GM12878 (cell line): ENCODE results near the gene STX10. TPM values are rescaled to one million over a fixed set of nuclear protein-coding genes. Genes with fewer than 3 reads are reported as not detected.

Experiments used
- CHD1 ChIP-seq: IDR thresholded peaks from 2 replicates; pipeline ENCODE4 v1.6.1; 2012; ENCODE audit warnings: low read depth, low read length, improper control_type of control experiment
- EGR1 ChIP-seq, 2 experiments: IDR thresholded peaks; 1 replicate in 1 of 2; 2 replicates in 1 of 2; pipeline ENCODE4 v1.6.1; 2011 to 2012; ENCODE audit warnings: low read depth in 2 of 2, low read length in 2 of 2, borderline replicate concordance in 1 of 2, mild to moderate bottlenecking in 1 of 2, moderate library complexity in 1 of 2
- HDGF ChIP-seq: fragments of 450-650 bp; IDR thresholded peaks from 2 replicates; pipeline ENCODE4 v1.6.1; 2016; ENCODE audit warnings: antibody characterized with exemption
- IKZF2 ChIP-seq, 2 experiments: fragments of 450-650 bp; IDR thresholded peaks; 2 replicates each; pipeline ENCODE4 v1.6.1; 2017; ENCODE audit warnings: mild to moderate bottlenecking in 2 of 2, moderate library complexity in 2 of 2
- IRF4 ChIP-seq: IDR thresholded peaks from 2 replicates; pipeline ENCODE4 v1.6.1; 2011; ENCODE audit warnings: low read depth, low read length
- MTA3 ChIP-seq: IDR thresholded peaks from 2 replicates; pipeline ENCODE4 v1.6.1; 2012; ENCODE audit warnings: low read length, inconsistent platforms, borderline replicate concordance
- NFYA ChIP-seq: IDR thresholded peaks from 2 replicates; pipeline ENCODE4 v1.6.1; 2011; ENCODE audit warnings: low read depth, mild to moderate bottlenecking, low read length, improper control_type of control experiment, borderline replicate concordance
- NRF1 ChIP-seq: conservative IDR thresholded peaks from 2 replicates; pipeline ENCODE4 v1.6.1; 2011; ENCODE audit warnings: mild to moderate bottlenecking, low read depth, low read length, improper control_type of control experiment
- PAX5 ChIP-seq: IDR thresholded peaks from 2 replicates; pipeline ENCODE4 v1.6.1; 2011; ENCODE audit warnings: low read depth, low read length, borderline replicate concordance
- PAX8 ChIP-seq: fragments of 450-650 bp; IDR thresholded peaks from 2 replicates; pipeline ENCODE4 v1.6.1; 2017; ENCODE audit warnings: mild to moderate bottlenecking, moderate library complexity
- SRF ChIP-seq, 2 experiments: IDR thresholded peaks; 2 replicates each; pipeline ENCODE4 v1.6.1; 2011; ENCODE audit warnings: low read depth in 2 of 2, low read length in 2 of 2, mild to moderate bottlenecking in 1 of 2, moderate library complexity in 1 of 2
- SUPT20H ChIP-seq: IDR thresholded peaks from 2 replicates; pipeline ENCODE4 v1.6.1; 2011; ENCODE audit warnings: low read depth, mild to moderate bottlenecking, low read length, moderate library complexity, borderline replicate concordance; ENCODE audit not compliant: control insufficient read depth
- TCF12 ChIP-seq: IDR thresholded peaks from 2 replicates; pipeline ENCODE4 v1.6.1; 2011; ENCODE audit warnings: low read depth, mild to moderate bottlenecking, low read length
- polyA plus RNA-seq, 11 experiments: library from polyadenylated mRNA; depleted of rRNA in 4 of 11; unstranded in 6 of 11; stranded (reverse) in 5 of 11; fragments of >200 nt; fragmentation: Nextera tagmentation in 4 of 11; fragmentation: Illumina TruSeq in 1 of 11; extraction: Ambion mirVana in 4 of 11; extraction: Trizol in 1 of 11; gene quantifications; 1 replicate in 1 of 11; 2 replicates in 10 of 11; pipeline versions ENCODE4 v1.2.1 to v1.2.3, GENCODE V29; 2011 to 2016; ENCODE audit warnings: inconsistent platforms in 2 of 11, missing spikeins in 2 of 11, low read depth in 1 of 11
- total RNA-seq, 4 experiments: library from RNA; depleted of rRNA in 3 of 4; stranded (reverse); fragments of >200 nt in 3 of 4; fragmentation: Illumina TruSeq in 1 of 4; extraction: Trizol in 1 of 4; gene quantifications; 2 replicates each; pipeline versions ENCODE4 v1.2.1 to v1.2.3, GENCODE V29; 2013 to 2021
- TF ChIP-seq, protein P1 (sequence below): fragments of 450-650 bp; IDR thresholded peaks from 2 replicates; pipeline ENCODE4 v1.6.1; 2017; ENCODE audit warnings: low read depth, mild to moderate bottlenecking, moderate library complexity
- TF ChIP-seq, protein P2 (sequence below): IDR thresholded peaks from 2 replicates; pipeline ENCODE4 v1.6.1; 2011; ENCODE audit warnings: borderline replicate concordance, low read depth, mild to moderate bottlenecking, moderate library complexity, low read length; ENCODE audit not compliant: insufficient read depth, poor library complexity, severe bottlenecking
- TF ChIP-seq, protein P3 (sequence below): fragments of 450-650 bp; formaldehyde crosslinking; IDR thresholded peaks from 2 replicates; pipeline ENCODE4 v1.4.0; 2020; ENCODE audit warnings: mild to moderate bottlenecking, moderate library complexity
- TF ChIP-seq, protein P4 (sequence below): fragments of 450-650 bp; IDR thresholded peaks from 2 replicates; pipeline ENCODE4 v1.6.1; 2016; ENCODE audit warnings: mild to moderate bottlenecking
- TF ChIP-seq, protein P5 (sequence below): IDR thresholded peaks from 2 replicates; pipeline ENCODE4 v1.6.1; 2011; ENCODE audit warnings: low read depth, low read length, improper control_type of control experiment, borderline replicate concordance

The STX10 gene
- total and polyA plus RNA-seq, 10 of the 15 experiments (the other 5 are each of a cell fraction or from before 2014, with no cell fraction given): 0.56 to 76.1 (median 47.6) TPM

DNA sequence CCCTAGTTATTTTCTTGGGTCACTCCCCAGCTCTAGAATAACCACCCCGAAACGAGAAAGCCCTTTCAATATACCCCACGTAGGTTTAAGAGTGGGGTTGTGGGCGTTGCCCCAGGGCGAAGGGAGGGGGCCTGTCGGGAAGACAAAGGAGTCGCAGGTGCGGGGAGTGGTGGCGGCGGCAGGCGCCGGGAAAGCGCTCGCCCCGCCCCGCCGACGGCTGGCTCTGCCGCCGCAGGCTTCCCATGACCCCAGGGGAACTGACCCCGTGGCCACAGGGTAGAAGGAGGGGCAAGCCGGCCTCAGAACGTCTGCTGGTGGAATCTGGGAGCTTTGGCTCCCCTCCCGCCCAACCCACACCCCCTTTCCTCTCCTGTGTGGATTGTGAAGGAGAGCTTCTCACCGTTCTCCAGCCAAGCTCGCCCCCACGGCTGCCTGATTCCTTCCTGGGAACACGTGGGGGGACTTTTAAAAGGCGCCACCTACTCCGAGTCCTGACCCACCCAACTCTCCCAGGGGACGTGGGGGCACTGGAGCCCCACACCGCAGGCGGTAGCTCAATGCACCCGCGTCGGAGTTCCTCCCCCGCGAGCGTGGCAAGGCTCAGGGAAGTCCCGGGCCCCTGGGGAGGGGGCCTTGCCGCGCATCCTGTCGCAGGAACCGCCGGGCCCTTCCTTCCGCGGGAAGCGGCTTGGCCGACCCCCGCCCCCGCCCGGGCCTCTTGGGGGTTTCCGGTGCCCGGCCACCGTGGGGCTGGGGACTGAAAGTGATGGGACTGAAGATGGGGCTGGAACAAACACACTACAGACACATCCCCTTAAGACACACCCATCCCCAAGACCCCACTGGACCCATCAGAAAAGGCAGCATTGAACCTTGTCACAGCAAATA, 5.5 kb upstream of the STX10 start (continued):
- TF ChIP-seq IKZF2 (IDR thresholded peaks at IDR 0.05) (peak; percentile 96 to 98), EGR1 (IDR thresholded peaks at IDR 0.05; ENCODE audit: borderline replicate concordance in 1 of 2, low read depth in 2 of 2, low read length in 2 of 2) (peak in 1 of 2 experiments; percentile 99; a peak in 2 of 3 replicates), SUPT20H (no peak), NRF1 (no peak), PAX8 (no peak), TCF12 (peak; percentile 75; the same call in 1 of the 2 replicates), HDGF (no peak), CHD1 (0 out of 2 replicates have a peak, but pooled peaks have one; percentile 55), MTA3 (no peak), SRF (IDR thresholded peaks at IDR 0.05; ENCODE audit: low read depth in 2 of 2, low read length in 2 of 2) (0 out of 4 replicates have a peak, but pooled peaks of 1 of the 2 experiments have one; percentile 18), NFYA (no peak), IRF4 (0 out of 2 replicates have a peak, but pooled peaks have one; percentile 38), PAX5 (peak; percentile 93)
- TF ChIP-seq, protein P1, sequence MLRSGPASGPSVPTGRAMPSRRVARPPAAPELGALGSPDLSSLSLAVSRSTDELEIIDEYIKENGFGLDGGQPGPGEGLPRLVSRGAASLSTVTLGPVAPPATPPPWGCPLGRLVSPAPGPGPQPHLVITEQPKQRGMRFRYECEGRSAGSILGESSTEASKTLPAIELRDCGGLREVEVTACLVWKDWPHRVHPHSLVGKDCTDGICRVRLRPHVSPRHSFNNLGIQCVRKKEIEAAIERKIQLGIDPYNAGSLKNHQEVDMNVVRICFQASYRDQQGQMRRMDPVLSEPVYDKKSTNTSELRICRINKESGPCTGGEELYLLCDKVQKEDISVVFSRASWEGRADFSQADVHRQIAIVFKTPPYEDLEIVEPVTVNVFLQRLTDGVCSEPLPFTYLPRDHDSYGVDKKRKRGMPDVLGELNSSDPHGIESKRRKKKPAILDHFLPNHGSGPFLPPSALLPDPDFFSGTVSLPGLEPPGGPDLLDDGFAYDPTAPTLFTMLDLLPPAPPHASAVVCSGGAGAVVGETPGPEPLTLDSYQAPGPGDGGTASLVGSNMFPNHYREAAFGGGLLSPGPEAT: peak; percentile 92
- TF ChIP-seq, protein P2, sequence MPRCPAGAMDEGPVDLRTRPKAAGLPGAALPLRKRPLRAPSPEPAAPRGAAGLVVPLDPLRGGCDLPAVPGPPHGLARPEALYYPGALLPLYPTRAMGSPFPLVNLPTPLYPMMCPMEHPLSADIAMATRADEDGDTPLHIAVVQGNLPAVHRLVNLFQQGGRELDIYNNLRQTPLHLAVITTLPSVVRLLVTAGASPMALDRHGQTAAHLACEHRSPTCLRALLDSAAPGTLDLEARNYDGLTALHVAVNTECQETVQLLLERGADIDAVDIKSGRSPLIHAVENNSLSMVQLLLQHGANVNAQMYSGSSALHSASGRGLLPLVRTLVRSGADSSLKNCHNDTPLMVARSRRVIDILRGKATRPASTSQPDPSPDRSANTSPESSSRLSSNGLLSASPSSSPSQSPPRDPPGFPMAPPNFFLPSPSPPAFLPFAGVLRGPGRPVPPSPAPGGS: peak; percentile 81
- TF ChIP-seq, protein P3, sequence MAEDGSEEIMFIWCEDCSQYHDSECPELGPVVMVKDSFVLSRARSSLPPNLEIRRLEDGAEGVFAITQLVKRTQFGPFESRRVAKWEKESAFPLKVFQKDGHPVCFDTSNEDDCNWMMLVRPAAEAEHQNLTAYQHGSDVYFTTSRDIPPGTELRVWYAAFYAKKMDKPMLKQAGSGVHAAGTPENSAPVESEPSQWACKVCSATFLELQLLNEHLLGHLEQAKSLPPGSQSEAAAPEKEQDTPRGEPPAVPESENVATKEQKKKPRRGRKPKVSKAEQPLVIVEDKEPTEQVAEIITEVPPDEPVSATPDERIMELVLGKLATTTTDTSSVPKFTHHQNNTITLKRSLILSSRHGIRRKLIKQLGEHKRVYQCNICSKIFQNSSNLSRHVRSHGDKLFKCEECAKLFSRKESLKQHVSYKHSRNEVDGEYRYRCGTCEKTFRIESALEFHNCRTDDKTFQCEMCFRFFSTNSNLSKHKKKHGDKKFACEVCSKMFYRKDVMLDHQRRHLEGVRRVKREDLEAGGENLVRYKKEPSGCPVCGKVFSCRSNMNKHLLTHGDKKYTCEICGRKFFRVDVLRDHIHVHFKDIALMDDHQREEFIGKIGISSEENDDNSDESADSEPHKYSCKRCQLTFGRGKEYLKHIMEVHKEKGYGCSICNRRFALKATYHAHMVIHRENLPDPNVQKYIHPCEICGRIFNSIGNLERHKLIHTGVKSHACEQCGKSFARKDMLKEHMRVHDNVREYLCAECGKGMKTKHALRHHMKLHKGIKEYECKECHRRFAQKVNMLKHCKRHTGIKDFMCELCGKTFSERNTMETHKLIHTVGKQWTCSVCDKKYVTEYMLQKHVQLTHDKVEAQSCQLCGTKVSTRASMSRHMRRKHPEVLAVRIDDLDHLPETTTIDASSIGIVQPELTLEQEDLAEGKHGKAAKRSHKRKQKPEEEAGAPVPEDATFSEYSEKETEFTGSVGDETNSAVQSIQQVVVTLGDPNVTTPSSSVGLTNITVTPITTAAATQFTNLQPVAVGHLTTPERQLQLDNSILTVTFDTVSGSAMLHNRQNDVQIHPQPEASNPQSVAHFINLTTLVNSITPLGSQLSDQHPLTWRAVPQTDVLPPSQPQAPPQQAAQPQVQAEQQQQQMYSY (CRISPR knock-in tag): no peak; the same call in 1 of the 2 replicates
- TF ChIP-seq, protein P4, sequence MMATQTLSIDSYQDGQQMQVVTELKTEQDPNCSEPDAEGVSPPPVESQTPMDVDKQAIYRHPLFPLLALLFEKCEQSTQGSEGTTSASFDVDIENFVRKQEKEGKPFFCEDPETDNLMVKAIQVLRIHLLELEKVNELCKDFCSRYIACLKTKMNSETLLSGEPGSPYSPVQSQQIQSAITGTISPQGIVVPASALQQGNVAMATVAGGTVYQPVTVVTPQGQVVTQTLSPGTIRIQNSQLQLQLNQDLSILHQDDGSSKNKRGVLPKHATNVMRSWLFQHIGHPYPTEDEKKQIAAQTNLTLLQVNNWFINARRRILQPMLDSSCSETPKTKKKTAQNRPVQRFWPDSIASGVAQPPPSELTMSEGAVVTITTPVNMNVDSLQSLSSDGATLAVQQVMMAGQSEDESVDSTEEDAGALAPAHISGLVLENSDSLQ: no peak
- TF ChIP-seq, protein P5, sequence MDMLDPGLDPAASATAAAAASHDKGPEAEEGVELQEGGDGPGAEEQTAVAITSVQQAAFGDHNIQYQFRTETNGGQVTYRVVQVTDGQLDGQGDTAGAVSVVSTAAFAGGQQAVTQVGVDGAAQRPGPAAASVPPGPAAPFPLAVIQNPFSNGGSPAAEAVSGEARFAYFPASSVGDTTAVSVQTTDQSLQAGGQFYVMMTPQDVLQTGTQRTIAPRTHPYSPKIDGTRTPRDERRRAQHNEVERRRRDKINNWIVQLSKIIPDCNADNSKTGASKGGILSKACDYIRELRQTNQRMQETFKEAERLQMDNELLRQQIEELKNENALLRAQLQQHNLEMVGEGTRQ: no peak; the same call in 1 of the 2 replicates
